A549 (cell line): ENCODE results near the gene SPATA13. TPM values are rescaled to one million over a fixed set of nuclear protein-coding genes. Genes with fewer than 3 reads are reported as not detected.

Source experiments
- ATAC-seq, 2 experiments: fragments of 200-7000 bp in 1 of 2; fragments of >200 bp in 1 of 2; cut with Nextera tagmentation in 1 of 2; cut with Tn5 transposase in 1 of 2; 3 replicates each; pipeline versions ENCODE4 v1.8.0 to v1.9.1; 2018 to 2020; ENCODE audit warnings: mild to moderate bottlenecking in 1 of 2, moderate library complexity in 1 of 2
- CTCF ChIA-PET: fragments of 300-600 bp; sonication (Branson Sonifier 250); formaldehyde crosslinking; extraction: SDS; loops from one replicate; lab custom pipeline; 2021; ENCODE audit warnings: antibody characterized with exemption, inconsistent platforms; lab: Yijun Ruan, JAX
- POLR2A ChIA-PET: fragments of 350-600 bp; formaldehyde crosslinking; extraction: SDS; loops from one replicate; lab custom pipeline; 2021; ENCODE audit warnings: antibody characterized with exemption, inconsistent platforms; lab: Yijun Ruan, JAX
- DNase-seq, 2 experiments: peaks; one replicate each; pipeline versions ENCODE4 v3.0.0 to v3.0.0-alpha.2; 2011 to 2016; ENCODE audit warnings: low read depth in 1 of 2, low spot score in 1 of 2
- FAIRE-seq: peaks from 2 replicates; lab custom pipeline; 2011; peaks lifted over from hg19 to GRCh38; lab: Jason Lieb, UNC
- H3K27ac ChIP-seq, 2 experiments: fragments of >200 bp; sonication (Bioruptor Twin); formaldehyde crosslinking; 3 replicates each; pipeline ENCODE4 v1.5.1; 2016 to 2017
- H3K4me1 ChIP-seq: fragments of >200 bp; sonication (Bioruptor Twin); formaldehyde crosslinking; 3 replicates; pipeline ENCODE4 v1.6.1; 2016
- H3K4me2 ChIP-seq: fragments of >200 bp; sonication (Bioruptor Twin); formaldehyde crosslinking; 3 replicates; pipeline ENCODE4 v1.6.1; 2016
- H3K4me3 ChIP-seq: fragments of >200 bp; sonication (Bioruptor Twin); formaldehyde crosslinking; 3 replicates; pipeline ENCODE4 v1.5.1; 2016
- H3K9me3 ChIP-seq: fragments of >200 bp; sonication (Bioruptor Twin); formaldehyde crosslinking; 3 replicates; pipeline ENCODE4 v1.6.1; 2016
- ATOH8 ChIP-seq: fragments of 250-450 bp; sonication (Bioruptor Pico); IDR thresholded peaks from 2 replicates; pipeline ENCODE4 v1.5.0; 2020; ENCODE audit warnings: low read depth, mild to moderate bottlenecking, moderate library complexity
- BHLHE40 ChIP-seq: IDR thresholded peaks from 2 replicates; pipeline ENCODE4 v1.6.1; 2012; ENCODE audit warnings: low read depth, low read length, inconsistent platforms
- CHD2 ChIP-seq: fragments of 150-350 bp; IDR thresholded peaks from 2 replicates; pipeline ENCODE4 v1.6.1; 2014; ENCODE audit warnings: low read length; ENCODE audit not compliant: partially characterized antibody
- E2F6 ChIP-seq: IDR thresholded peaks from 2 replicates; pipeline ENCODE4 v1.6.1; 2012; ENCODE audit warnings: low read depth, borderline replicate concordance
- EHF ChIP-seq: fragments of 250-450 bp; sonication (Bioruptor Pico); IDR thresholded peaks from 2 replicates; pipeline ENCODE4 v1.5.0; 2020; ENCODE audit warnings: mild to moderate bottlenecking
- ELK1 ChIP-seq: fragments of 150-350 bp; IDR thresholded peaks from 2 replicates; pipeline ENCODE4 v1.6.1; 2014; ENCODE audit warnings: low read depth, mild to moderate bottlenecking, low read length
- EP300 ChIP-seq, 2 experiments: fragments of >200 bp; sonication (Bioruptor Twin); formaldehyde crosslinking; IDR thresholded peaks; 2 replicates in 1 of 2; 3 replicates in 1 of 2; pipeline ENCODE4 v1.6.1; 2016 to 2017
- FOXS1 ChIP-seq: fragments of 250-450 bp; sonication (Bioruptor Pico); IDR thresholded peaks from 2 replicates; pipeline ENCODE4 v1.5.0; 2020; ENCODE audit warnings: mild to moderate bottlenecking, moderate library complexity
- GATA3 ChIP-seq: IDR thresholded peaks from 2 replicates; pipeline ENCODE4 v1.6.1; 2012; ENCODE audit warnings: borderline replicate concordance
- HEYL ChIP-seq: fragments of 250-450 bp; sonication (Bioruptor Pico); IDR thresholded peaks from 2 replicates; pipeline ENCODE4 v1.8.0; 2021; ENCODE audit warnings: mild to moderate bottlenecking, moderate library complexity
- HMGXB4 ChIP-seq: fragments of 250-450 bp; sonication (Bioruptor Pico); IDR thresholded peaks from 2 replicates; pipeline ENCODE4 v1.5.0; 2021; ENCODE audit warnings: mild to moderate bottlenecking, moderate library complexity, borderline replicate concordance
- HOXA7 ChIP-seq: fragments of 250-450 bp; sonication (Bioruptor Pico); IDR thresholded peaks from 2 replicates; pipeline ENCODE4 v1.5.0; 2020; ENCODE audit warnings: mild to moderate bottlenecking, moderate library complexity
- JUN ChIP-seq, 2 experiments: fragments of >200 bp; sonication (Bioruptor Twin); formaldehyde crosslinking; IDR thresholded peaks; 2 replicates in 1 of 2; 3 replicates in 1 of 2; pipeline ENCODE4 v1.6.1; 2016 to 2017
- KDM5A ChIP-seq: fragments of 200-600 bp; sonication (generic); IDR thresholded peaks from 2 replicates; pipeline ENCODE4 v1.6.1; 2016; ENCODE audit warnings: antibody characterized with exemption, mild to moderate bottlenecking
- MAFK ChIP-seq: fragments of 450-650 bp; IDR thresholded peaks from 2 replicates; pipeline ENCODE4 v1.6.1; 2014; ENCODE audit not compliant: partially characterized antibody
- MAZ ChIP-seq: fragments of 150-350 bp; IDR thresholded peaks from 2 replicates; pipeline ENCODE4 v1.6.1; 2014; ENCODE audit warnings: antibody characterized with exemption, low read depth, low read length, borderline replicate concordance
- MYC ChIP-seq: IDR thresholded peaks from 2 replicates; pipeline ENCODE4 v1.6.1; 2012; ENCODE audit warnings: mild to moderate bottlenecking, inconsistent platforms, low read length, improper control_type of control experiment, borderline replicate concordance
- NFE2L2 ChIP-seq: fragments of 150-350 bp; conservative IDR thresholded peaks from 2 replicates; pipeline ENCODE4 v1.6.1; 2014; ENCODE audit warnings: low read length
- NPAS2 ChIP-seq: fragments of 250-450 bp; sonication (Bioruptor Pico); IDR thresholded peaks from 2 replicates; pipeline ENCODE4 v1.8.0; 2022; ENCODE audit warnings: mild to moderate bottlenecking, moderate library complexity, borderline replicate concordance
- RARB ChIP-seq: fragments of 250-450 bp; sonication (Bioruptor Pico); IDR thresholded peaks from 2 replicates; pipeline ENCODE4 v1.8.0; 2021; ENCODE audit warnings: mild to moderate bottlenecking, moderate library complexity
- RFX5 ChIP-seq: fragments of 450-650 bp; IDR thresholded peaks from 2 replicates; pipeline ENCODE4 v1.7.1; 2014; ENCODE audit warnings: antibody characterized with exemption, mild to moderate bottlenecking, moderate library complexity
- SMC3 ChIP-seq: fragments of >200 bp; sonication (Bioruptor Twin); formaldehyde crosslinking; IDR thresholded peaks from 3 replicates; pipeline ENCODE4 v1.6.1; 2018; ENCODE audit warnings: inconsistent platforms
- TFCP2L1 ChIP-seq: fragments of 250-450 bp; sonication (Bioruptor Pico); IDR thresholded peaks from 2 replicates; pipeline ENCODE4 v1.5.0; 2021; ENCODE audit warnings: mild to moderate bottlenecking
- TP53 ChIP-seq: fragments of 250-450 bp; sonication (Bioruptor Pico); IDR thresholded peaks from 2 replicates; pipeline ENCODE4 v1.5.0; 2021; ENCODE audit warnings: mild to moderate bottlenecking, moderate library complexity
- ZC3H11A ChIP-seq: fragments of 450-650 bp; IDR thresholded peaks from 2 replicates; pipeline ENCODE4 v1.6.1; 2014; ENCODE audit warnings: antibody characterized with exemption, mild to moderate bottlenecking
- ZFP36 ChIP-seq: fragments of 450-650 bp; IDR thresholded peaks from 2 replicates; pipeline ENCODE4 v1.6.1; 2014; ENCODE audit warnings: borderline replicate concordance; ENCODE audit not compliant: partially characterized antibody
- ZNF302 ChIP-seq: fragments of 250-450 bp; sonication (Bioruptor Pico); IDR thresholded peaks from 2 replicates; pipeline ENCODE4 v1.9.0; 2021; ENCODE audit warnings: inconsistent platforms, mild to moderate bottlenecking, moderate library complexity
- WGBS: methylation state at CpG from one replicate; pipeline ENCODE4 v1.1.6; 2017; ENCODE audit errors: missing lambda C conversion rate; 5-methylcytosine and 5-hydroxymethylcytosine counted together
- polyA plus RNA-seq, 4 experiments: library from polyadenylated mRNA; depleted of rRNA in 3 of 4; stranded (reverse); fragments of >200 nt; fragmentation: RNase III in 1 of 4; extraction: RNeasy Plus Mini Kit Qiagen cat#74134 plus additional on column Dnase treatment in 1 of 4; gene quantifications; 2 replicates in 3 of 4; 3 replicates in 1 of 4; pipeline ENCODE4 v1.2.3, GENCODE V29; 2011 to 2017
- TF ChIP-seq, protein P1 (sequence below): fragments of >200 bp; sonication (Bioruptor Twin); formaldehyde crosslinking; IDR thresholded peaks from 3 replicates; pipeline ENCODE4 v1.5.1; 2016
- TF ChIP-seq, protein P2 (sequence below): fragments of >200 bp; sonication (Bioruptor Twin); formaldehyde crosslinking; IDR thresholded peaks from 3 replicates; pipeline ENCODE4 v1.6.1; 2016

The SPATA13 gene
- polyA plus RNA-seq, 2 of the 4 experiments (the other 2 are of a cell fraction): 3.1 to 6.3 TPM

GRCh38 chr13:24304620-24305019 lies 144.1 kb downstream of the SPATA13 start:
- H3K4me1 ChIP-seq: peaks cover 8% of the 10 kb centered on the region
- TF ChIP-seq BHLHE40 (no peak), TFCP2L1 (no peak), ELK1 (no peak), RFX5 (no peak), HOXA7 (CRISPR knock-in tag) (no peak), ATOH8 (CRISPR knock-in tag) (no peak), NFE2L2 (no peak), HMGXB4 (CRISPR knock-in tag) (no peak), E2F6 (no peak), JUN (IDR thresholded peaks at IDR 0.05) (no peak), RARB (no peak), ZC3H11A (no peak), EHF (CRISPR knock-in tag) (no peak), ZNF302 (CRISPR knock-in tag) (no peak), GATA3 (no peak), SMC3 (no peak), TP53 (CRISPR knock-in tag) (no peak), NPAS2 (CRISPR knock-in tag) (no peak)
- TF ChIP-seq, all 56 proteins: peak for 0
- 94% methylated on average over 3 of the region's 5 CpGs for WGBS

GRCh38 chr13:24306632-24307031 lies 146.1 kb downstream of the SPATA13 start:
- DNase-seq: no peak
- ATAC-seq: no peak
- ChIA-PET POLR2A (no interaction called here), CTCF (no interaction called here)
- Histone ChIP-seq H3K4me1 (peaks cover 8% of the 10 kb centered on the region), H3K9me3 (no peaks in the 10 kb centered on the region), H3K4me2 (no peak overlapping the region), H3K4me3 (no peak overlapping the region), H3K27ac (no peak overlapping the region)
- 70% methylated on average over 1 of the region's 1 CpG for WGBS
- no peak for FAIRE-seq
- TF ChIP-seq ZFP36 (no peak), ZC3H11A (no peak), NPAS2 (CRISPR knock-in tag) (no peak), FOXS1 (no peak), NFE2L2 (no peak), TFCP2L1 (no peak), MAFK (no peak), RARB (no peak), EP300 (IDR thresholded peaks at IDR 0.05) (no peak), HMGXB4 (CRISPR knock-in tag) (no peak), HEYL (no peak), GATA3 (no peak), MYC (no peak), KDM5A (no peak), MAZ (no peak), ZNF302 (CRISPR knock-in tag) (no peak), CHD2 (no peak), TP53 (CRISPR knock-in tag) (no peak)
- TF ChIP-seq, protein P1, sequence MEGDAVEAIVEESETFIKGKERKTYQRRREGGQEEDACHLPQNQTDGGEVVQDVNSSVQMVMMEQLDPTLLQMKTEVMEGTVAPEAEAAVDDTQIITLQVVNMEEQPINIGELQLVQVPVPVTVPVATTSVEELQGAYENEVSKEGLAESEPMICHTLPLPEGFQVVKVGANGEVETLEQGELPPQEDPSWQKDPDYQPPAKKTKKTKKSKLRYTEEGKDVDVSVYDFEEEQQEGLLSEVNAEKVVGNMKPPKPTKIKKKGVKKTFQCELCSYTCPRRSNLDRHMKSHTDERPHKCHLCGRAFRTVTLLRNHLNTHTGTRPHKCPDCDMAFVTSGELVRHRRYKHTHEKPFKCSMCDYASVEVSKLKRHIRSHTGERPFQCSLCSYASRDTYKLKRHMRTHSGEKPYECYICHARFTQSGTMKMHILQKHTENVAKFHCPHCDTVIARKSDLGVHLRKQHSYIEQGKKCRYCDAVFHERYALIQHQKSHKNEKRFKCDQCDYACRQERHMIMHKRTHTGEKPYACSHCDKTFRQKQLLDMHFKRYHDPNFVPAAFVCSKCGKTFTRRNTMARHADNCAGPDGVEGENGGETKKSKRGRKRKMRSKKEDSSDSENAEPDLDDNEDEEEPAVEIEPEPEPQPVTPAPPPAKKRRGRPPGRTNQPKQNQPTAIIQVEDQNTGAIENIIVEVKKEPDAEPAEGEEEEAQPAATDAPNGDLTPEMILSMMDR: no peak
- TF ChIP-seq, protein P2, sequence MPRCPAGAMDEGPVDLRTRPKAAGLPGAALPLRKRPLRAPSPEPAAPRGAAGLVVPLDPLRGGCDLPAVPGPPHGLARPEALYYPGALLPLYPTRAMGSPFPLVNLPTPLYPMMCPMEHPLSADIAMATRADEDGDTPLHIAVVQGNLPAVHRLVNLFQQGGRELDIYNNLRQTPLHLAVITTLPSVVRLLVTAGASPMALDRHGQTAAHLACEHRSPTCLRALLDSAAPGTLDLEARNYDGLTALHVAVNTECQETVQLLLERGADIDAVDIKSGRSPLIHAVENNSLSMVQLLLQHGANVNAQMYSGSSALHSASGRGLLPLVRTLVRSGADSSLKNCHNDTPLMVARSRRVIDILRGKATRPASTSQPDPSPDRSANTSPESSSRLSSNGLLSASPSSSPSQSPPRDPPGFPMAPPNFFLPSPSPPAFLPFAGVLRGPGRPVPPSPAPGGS: no peak

More at GRCh38 chr13:24304620-24305019, 144.1 kb downstream of the SPATA13 start:
- Histone ChIP-seq H3K27ac (no peak overlapping the region), H3K9me3 (no peaks in the 10 kb centered on the region), H3K4me2 (no peak overlapping the region), H3K4me3 (no peak overlapping the region)
- POLR2A ChIA-PET: no interaction called here
- CTCF ChIA-PET: no interaction called here
- ATAC-seq (no peak), DNase-seq (no peak), FAIRE-seq (no peak)
